ENCODE measurements around the gene GAB1.

GRCh38 chr4:143344774-143345173 lies 8.1 kb downstream of the GAB1 start:
- TF ChIP-seq, protein P1, sequence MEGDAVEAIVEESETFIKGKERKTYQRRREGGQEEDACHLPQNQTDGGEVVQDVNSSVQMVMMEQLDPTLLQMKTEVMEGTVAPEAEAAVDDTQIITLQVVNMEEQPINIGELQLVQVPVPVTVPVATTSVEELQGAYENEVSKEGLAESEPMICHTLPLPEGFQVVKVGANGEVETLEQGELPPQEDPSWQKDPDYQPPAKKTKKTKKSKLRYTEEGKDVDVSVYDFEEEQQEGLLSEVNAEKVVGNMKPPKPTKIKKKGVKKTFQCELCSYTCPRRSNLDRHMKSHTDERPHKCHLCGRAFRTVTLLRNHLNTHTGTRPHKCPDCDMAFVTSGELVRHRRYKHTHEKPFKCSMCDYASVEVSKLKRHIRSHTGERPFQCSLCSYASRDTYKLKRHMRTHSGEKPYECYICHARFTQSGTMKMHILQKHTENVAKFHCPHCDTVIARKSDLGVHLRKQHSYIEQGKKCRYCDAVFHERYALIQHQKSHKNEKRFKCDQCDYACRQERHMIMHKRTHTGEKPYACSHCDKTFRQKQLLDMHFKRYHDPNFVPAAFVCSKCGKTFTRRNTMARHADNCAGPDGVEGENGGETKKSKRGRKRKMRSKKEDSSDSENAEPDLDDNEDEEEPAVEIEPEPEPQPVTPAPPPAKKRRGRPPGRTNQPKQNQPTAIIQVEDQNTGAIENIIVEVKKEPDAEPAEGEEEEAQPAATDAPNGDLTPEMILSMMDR (IDR thresholded peaks at IDR 0.05), result no peak
- TF ChIP-seq POLR2AphosphoS5 (IDR thresholded peaks at IDR 0.05; ENCODE audit: insufficient read depth in 1 of 2, low read depth in 1 of 2), result no peak

All from vagina (tissue), 2 donors.